Spleen (tissue), 11 donors: Measurements from ENCODE around the gene TPCN2. TPM values are rescaled to one million over a fixed set of nuclear protein-coding genes. Genes with fewer than 3 reads are reported as not detected.

Experiments
- DNase-seq: peaks from one replicate; pipeline ENCODE4 v3.0.0-alpha.2; 2020
- H3K27ac ChIP-seq, 8 donors: fragments of 200-600 bp; sonication (generic) in 7 of 8; 1 replicate in 4 of 8; 2 replicates in 4 of 8; pipeline versions ENCODE4 v1.5.0 to v1.8.0; 2016 to 2021; ENCODE audit warnings: inconsistent platforms in 4 of 8, mild to moderate bottlenecking in 4 of 8, moderate library complexity in 1 of 8
- H3K27me3 ChIP-seq, 7 donors: fragments of 200-600 bp; sonication (generic) in 6 of 7; replicated peaks in 1 of 7; 1 replicate in 4 of 7; 2 replicates in 3 of 7; pipeline versions ENCODE4 v1.5.0 to v1.8.0; 2016 to 2021; ENCODE audit warnings: inconsistent platforms in 3 of 7, mild to moderate bottlenecking in 1 of 7
- H3K36me3 ChIP-seq, 6 donors: fragments of 200-600 bp; sonication (generic) in 5 of 6; 1 replicate in 4 of 6; 2 replicates in 2 of 6; pipeline versions ENCODE4 v1.5.0 to v1.8.0; 2016 to 2021; ENCODE audit warnings: inconsistent platforms in 2 of 6
- H3K4me1 ChIP-seq, 6 donors: fragments of 200-600 bp; sonication (generic) in 5 of 6; 1 replicate in 3 of 6; 2 replicates in 3 of 6; pipeline versions ENCODE4 v1.5.0 to v1.8.0; 2016 to 2021; ENCODE audit warnings: inconsistent platforms in 3 of 6
- H3K4me3 ChIP-seq, 8 donors: fragments of 200-600 bp; sonication (generic) in 7 of 8; 1 replicate in 4 of 8; 2 replicates in 4 of 8; pipeline versions ENCODE4 v1.5.0 to v1.8.0; 2016 to 2021; ENCODE audit warnings: inconsistent platforms in 4 of 8, mild to moderate bottlenecking in 4 of 8, moderate library complexity in 2 of 8
- H3K9me3 ChIP-seq, 8 donors: fragments of 200-600 bp; sonication (generic) in 7 of 8; 1 replicate in 4 of 8; 2 replicates in 4 of 8; pipeline versions ENCODE4 v1.5.0 to v1.8.0; 2016 to 2021; ENCODE audit warnings: inconsistent platforms in 4 of 8
- CTCF ChIP-seq, 11 experiments: fragments of 200-600 bp in 7 of 11; fragments of 450-650 bp in 4 of 11; sonication (generic) in 4 of 11; IDR thresholded peaks in 8 of 11; conservative IDR thresholded peaks in 3 of 11; 1 replicate in 7 of 11; 2 replicates in 4 of 11; pipeline versions ENCODE4 v1.4.0 to v1.8.0; 2016 to 2021; ENCODE audit warnings: antibody characterized with exemption in 11 of 11, inconsistent platforms in 4 of 11, mild to moderate bottlenecking in 1 of 11
- POLR2A ChIP-seq, 3 donors: fragments of 450-650 bp; IDR thresholded peaks; one replicate each; pipeline ENCODE4 v1.5.1; 2017; ENCODE audit warnings: antibody characterized with exemption in 3 of 3, mild to moderate bottlenecking in 1 of 3
- POLR2AphosphoS5 ChIP-seq, 3 donors: sonication (generic); formaldehyde crosslinking; IDR thresholded peaks; one replicate each; pipeline ENCODE4 v1.5.1; 2017; ENCODE audit warnings: antibody characterized with exemption in 3 of 3
- WGBS, 5 donors: extraction: QIAGEN DNeasy Blood & Tissue Kit in 3 of 5; methylation state at CpG; one replicate each; pipeline versions ENCODE4 v1.1.5 to v1.1.7; 2013 to 2018; 5-methylcytosine and 5-hydroxymethylcytosine counted together
- intact Hi-C: fragments of 100-400 bp; cut with DNase I; formaldehyde crosslinking; loops from one replicate; pipeline ENCODE4 v1.15.0; 2023; ENCODE audit warnings: low total_unique reads
- polyA plus RNA-seq, 3 donors: library from polyadenylated mRNA; stranded (reverse); fragments of 200-250 nt; gene quantifications; one replicate each; pipeline ENCODE4 v1.2.1, GENCODE V29; 2013
- total RNA-seq, 7 donors: library from RNA; depleted of rRNA in 3 of 7; stranded (reverse); fragments of >200 nt in 3 of 7; fragmentation: NEBNext Ultra II Directional in 4 of 7; extraction: Animal tissue kit (Norgen Biotek cat#: 25700) in 4 of 7; gene quantifications; one replicate each; pipeline versions ENCODE4 v1.1.0 to v1.2.1, GENCODE V29; 2016 to 2021
- donor health status: healthy with polysubstance abuse.
- donor health status: DM: no; HTN: no; CAD: no; lungs with moderate emphysema.
- donor health status: DM: no; HTN: no; CAD: no.
- donor health status: Bipolar disorder and iron deficiency.
- donor health status: healthy.
- donor health status: DM: no; HTN: no; CAD: no.
- donor health status: DM: yes; HTN: yes; CAD: no.

Gene TPCN2
- total and polyA plus RNA-seq, 10 donors, result 3.6 to 30.4 (median 24.1) TPM

DNA sequence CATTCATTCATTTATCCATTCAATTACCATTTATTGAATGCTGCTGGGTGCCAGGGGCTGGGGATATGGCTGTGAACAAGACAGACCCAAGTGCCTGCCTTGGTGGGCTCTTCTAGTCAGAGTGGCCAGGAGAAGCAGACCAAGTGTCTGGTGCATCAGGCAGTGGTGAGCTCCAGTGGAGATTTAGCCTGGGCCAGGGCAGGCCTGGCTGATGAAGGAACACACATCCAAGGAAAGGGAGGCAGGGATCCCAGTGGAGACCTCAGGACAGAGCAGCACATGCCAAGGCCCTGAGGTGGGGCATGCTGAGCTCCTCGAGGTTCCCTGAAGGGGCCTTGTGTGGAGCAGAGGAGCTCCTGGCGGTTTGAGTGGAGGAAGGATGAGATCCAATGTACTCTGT is 60.4 kb downstream of the TPCN2 start:
- DNase-seq, result no peak
- H3K4me1 ChIP-seq, result no peaks in the 10 kb centered on the region
- H3K4me3 ChIP-seq, result no peak overlapping the region
- H3K27me3 ChIP-seq, result peaks cover 0 to 4% (median 0%) of the 10 kb centered on the region in 7 donors
- peaks cover 0 to 5% (median 0%) of the 10 kb centered on the region in 8 donors for H3K9me3 ChIP-seq
- no peak for TF ChIP-seq POLR2AphosphoS5 (IDR thresholded peaks at IDR 0.05)
- TF ChIP-seq POLR2A (IDR thresholded peaks at IDR 0.05), result no peak
- TF ChIP-seq CTCF (IDR thresholded peaks at IDR 0.05 in 8 of 11, conservative IDR thresholded peaks at IDR 0.05 in 3 of 11), result no peak
- 61 to 91% (median 83%) methylated on average over 2 of the region's 2 CpGs for WGBS, 5 donors
- peaks cover 0 to 7% (median 0%) of the 10 kb centered on the region in 6 donors for H3K36me3 ChIP-seq
- no peak overlapping the region for H3K27ac ChIP-seq
- intact Hi-C loops, result no loop called here

- no peak overlapping the region for H3K27ac ChIP-seq
- peaks cover 0 to 4% (median 0%) of the 10 kb centered on the region in 7 donors for H3K27me3 ChIP-seq
- TF ChIP-seq POLR2AphosphoS5 (IDR thresholded peaks at IDR 0.05) (no peak), CTCF (IDR thresholded peaks at IDR 0.05 in 8 of 11, conservative IDR thresholded peaks at IDR 0.05 in 3 of 11) (no peak), POLR2A (IDR thresholded peaks at IDR 0.05) (no peak)
- H3K4me1 ChIP-seq, result no peaks in the 10 kb centered on the region
- DNase-seq, result no peak
- peaks cover 0 to 5% (median 0%) of the 10 kb centered on the region in 8 donors for H3K9me3 ChIP-seq
- no peak overlapping the region for H3K4me3 ChIP-seq
- peaks cover 0 to 7% (median 0%) of the 10 kb centered on the region in 6 donors for H3K36me3 ChIP-seq
- intact Hi-C loops, result no loop called here
- 91 to 96% (median 95%) methylated on average over 6 of the region's 6 CpGs for WGBS, 5 donors
These were observed 61.7 kb downstream of the TPCN2 start for GRCh38 chr11:69110451-69110850.

DNA sequence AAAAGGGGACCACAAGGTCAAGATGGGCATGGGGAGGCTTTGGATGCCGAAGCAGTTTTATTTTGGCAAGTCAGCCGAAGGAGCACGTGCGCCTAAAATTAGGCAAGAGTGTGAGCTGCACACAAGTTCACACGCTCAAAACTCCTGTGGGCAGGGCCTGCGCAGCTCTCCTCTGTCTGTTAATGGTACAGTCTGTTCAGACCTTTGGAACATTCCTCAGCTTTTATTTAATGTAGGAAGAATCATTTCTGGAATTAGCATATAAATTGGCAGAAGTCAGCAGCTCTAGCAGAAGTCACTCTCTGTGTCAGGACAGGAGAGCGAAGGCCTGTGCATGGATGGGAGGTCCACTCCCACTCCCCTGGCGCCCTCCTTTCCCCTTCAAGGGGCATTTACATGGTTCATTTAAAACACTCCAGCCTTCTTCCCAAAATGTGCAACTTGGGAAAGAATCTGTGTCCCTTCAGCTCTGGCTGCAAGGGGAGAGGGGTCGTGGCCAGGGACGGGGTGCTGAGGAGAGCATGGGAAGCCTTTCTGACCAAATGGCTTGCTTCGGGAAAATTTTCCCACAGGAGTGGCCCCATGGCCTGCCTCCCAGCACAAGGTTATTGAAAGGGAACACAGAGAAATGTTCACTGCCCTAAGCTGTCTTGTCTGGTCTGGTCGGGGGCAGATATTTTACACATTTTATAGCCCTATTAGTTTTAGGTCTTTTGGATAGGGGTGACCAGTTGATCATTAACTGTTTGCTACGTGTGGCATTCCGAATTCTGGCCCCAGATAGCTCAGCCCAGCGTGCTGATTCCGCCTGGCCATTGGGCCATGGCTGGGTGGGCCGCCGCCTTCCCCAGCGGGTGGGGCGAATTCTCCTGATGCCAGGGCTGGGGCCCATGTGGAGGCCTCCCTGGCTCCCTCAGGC is 63.2 kb downstream of the TPCN2 start:
- TF ChIP-seq POLR2AphosphoS5 (IDR thresholded peaks at IDR 0.05) (no peak), POLR2A (IDR thresholded peaks at IDR 0.05) (no peak), CTCF (IDR thresholded peaks at IDR 0.05 in 8 of 11, conservative IDR thresholded peaks at IDR 0.05 in 3 of 11) (no peak)
- H3K9me3 ChIP-seq, result peaks cover 0 to 5% (median 0%) of the 10 kb centered on the region in 8 donors
- no peak overlapping the region for H3K27ac ChIP-seq
- intact Hi-C loops, result no loop called here
- H3K4me3 ChIP-seq, result no peak overlapping the region
- H3K36me3 ChIP-seq, result peaks cover 0 to 7% (median 0%) of the 10 kb centered on the region in 6 donors
- WGBS, 5 donors, result 79 to 91% (median 90%) methylated on average over 20 of the region's 20 CpGs
- no peaks in the 10 kb centered on the region for H3K4me1 ChIP-seq
- no peaks in the 10 kb centered on the region for H3K27me3 ChIP-seq
- no peak for DNase-seq

GRCh38 chr11:69113226-69113625 is 64.5 kb downstream of the TPCN2 start:
- intact Hi-C loops, result no loop called here
- Histone ChIP-seq H3K27ac (no peak overlapping the region), H3K36me3 (peaks cover 0 to 6% (median 0%) of the 10 kb centered on the region in 6 donors), H3K4me1 (no peaks in the 10 kb centered on the region), H3K4me3 (no peak overlapping the region), H3K27me3 (no peaks in the 10 kb centered on the region), H3K9me3 (no peaks in the 10 kb centered on the region)
- TF ChIP-seq CTCF (IDR thresholded peaks at IDR 0.05 in 8 of 11, conservative IDR thresholded peaks at IDR 0.05 in 3 of 11) (no peak), POLR2A (IDR thresholded peaks at IDR 0.05) (no peak)
- DNase-seq, result no peak
- 80 to 84% (median 83%) methylated on average over 10 of the region's 10 CpGs for WGBS, 5 donors
